Left lung (tissue), 10 donors: ENCODE data around the gene ZDHHC19. TPM values are rescaled to one million over a fixed set of nuclear protein-coding genes. Genes with fewer than 3 reads are reported as not detected.
A peak's percentile ranks its signal among the peaks of the same experiment; 100 is the strongest.
"Not testable (repeated sequence)": the region's sequence is repeated elsewhere in the genome, so short reads cannot be mapped to it uniquely, and the experiment has no call there.

ENCODE experiments used
- ATAC-seq: fragments of 200-7000 bp; cut with Tn5 transposase; one replicate; pipeline ENCODE4 v1.9.1; 2020; ENCODE audit warnings: moderate library complexity
- DNase-seq, 4 donors: peaks; one replicate each; pipeline ENCODE4 v3.0.0-alpha.2; 2013 to 2020
- H3K27ac ChIP-seq, 2 donors: fragments of 200-600 bp; sonication (generic) in 1 of 2; one replicate each; pipeline versions ENCODE4 v1.5.0 to v1.8.0; 2020 to 2021
- H3K27me3 ChIP-seq, 2 donors: fragments of 200-600 bp; sonication (generic) in 1 of 2; one replicate each; pipeline versions ENCODE4 v1.5.0 to v1.8.0; 2020 to 2021
- H3K36me3 ChIP-seq, 2 donors: fragments of 200-600 bp; sonication (generic) in 1 of 2; one replicate each; pipeline versions ENCODE4 v1.5.0 to v1.8.0; 2020 to 2021
- H3K4me1 ChIP-seq, 2 donors: fragments of 200-600 bp; one replicate each; pipeline ENCODE4 v1.8.0; 2021
- H3K4me3 ChIP-seq, 2 donors: fragments of 200-600 bp; sonication (generic) in 1 of 2; one replicate each; pipeline versions ENCODE4 v1.5.0 to v1.8.0; 2020 to 2021; ENCODE audit warnings: mild to moderate bottlenecking in 1 of 2
- H3K9me3 ChIP-seq, 2 donors: fragments of 200-600 bp; sonication (generic) in 1 of 2; one replicate each; pipeline versions ENCODE4 v1.5.0 to v1.8.0; 2020 to 2021
- CTCF ChIP-seq, 2 donors: fragments of 200-600 bp; sonication (generic) in 1 of 2; IDR thresholded peaks; one replicate each; pipeline versions ENCODE4 v1.5.0 to v1.8.0; 2021; ENCODE audit warnings: antibody characterized with exemption in 2 of 2
- intact Hi-C, 2 donors: fragments of 100-400 bp; cut with DNase I; formaldehyde crosslinking; loops; one replicate each; pipeline versions ENCODE4 v1.11.2 to v1.14.2; 2022
- polyA plus RNA-seq, 6 donors: library from polyadenylated mRNA; unstranded; fragments of 120-200 nt; gene quantifications; one replicate each; pipeline ENCODE4 v1.2.1, GENCODE V29; 2013; ENCODE audit not compliant: insufficient read length in 6 of 6
- total RNA-seq, 2 donors: library from RNA; stranded (reverse); fragmentation: NEBNext Ultra II Directional; extraction: Animal tissue kit (Norgen Biotek cat#: 25700); gene quantifications; one replicate each; pipeline ENCODE4 v1.2.1, GENCODE V29; 2021
- donor health status: DM: no; HTN: yes; CAD: no.
- donor health status: DM: no; HTN: no; CAD: no.

ZDHHC19 gene
- total and polyA plus RNA-seq, 8 donors: 0.20 to 8.8 (median 0.48) TPM; not detected in 3

- no peak overlapping the region for H3K4me3 ChIP-seq
- H3K27me3 ChIP-seq: peaks cover 0 to 28% of the 10 kb centered on the region in 2 donors
- intact Hi-C loops: no loop called here
- DNase-seq: no peak
- no peaks in the 10 kb centered on the region for H3K9me3 ChIP-seq
- no peak for ATAC-seq
- H3K27ac ChIP-seq: no peak overlapping the region
- peaks cover 8 to 38% of the 10 kb centered on the region in 2 donors for H3K4me1 ChIP-seq
- H3K36me3 ChIP-seq: no peaks in the 10 kb centered on the region
- TF ChIP-seq CTCF (IDR thresholded peaks at IDR 0.05): no peak
These were observed 4.4 kb upstream of the ZDHHC19 start for GRCh38 chr3:196215493-196216020.

GRCh38 chr3:196214783-196215441 is 3.7 kb upstream of the ZDHHC19 start:
- H3K4me3 ChIP-seq: no peak overlapping the region
- intact Hi-C loops: no loop called here
- peaks cover 8 to 36% of the 10 kb centered on the region in 2 donors for H3K4me1 ChIP-seq
- H3K36me3 ChIP-seq: no peaks in the 10 kb centered on the region
- ATAC-seq (no peak), DNase-seq (no peak)
- H3K9me3 ChIP-seq: no peaks in the 10 kb centered on the region
- no peak overlapping the region for H3K27ac ChIP-seq
- no peak for TF ChIP-seq CTCF (IDR thresholded peaks at IDR 0.05)
- peaks cover 0 to 28% of the 10 kb centered on the region in 2 donors for H3K27me3 ChIP-seq

- H3K4me3 ChIP-seq, ATAC-seq, H3K27ac ChIP-seq, H3K36me3 ChIP-seq, H3K9me3 ChIP-seq, H3K4me1 ChIP-seq, intact Hi-C loops: not testable (repeated sequence)
- H3K27me3 ChIP-seq: peaks cover 0 to 35% of the 10 kb centered on the region in 2 donors
- DNase-seq: peak in 1 of 4 donors; percentile 28
These were observed 1.1 kb downstream of the ZDHHC19 start for GRCh38 chr3:196209944-196210672.

- H3K4me3 ChIP-seq: no peak overlapping the region
- peaks cover 0 to 29% of the 10 kb centered on the region in 2 donors for H3K27me3 ChIP-seq
- no peak for ATAC-seq
- H3K4me1 ChIP-seq: peaks cover 0 to 15% of the 10 kb centered on the region in 2 donors
- H3K36me3 ChIP-seq: no peaks in the 10 kb centered on the region
- peak in 1 of 4 donors; percentile 73 for DNase-seq
- no peaks in the 10 kb centered on the region for H3K9me3 ChIP-seq
- no peak overlapping the region for H3K27ac ChIP-seq
- TF ChIP-seq CTCF (IDR thresholded peaks at IDR 0.05): no peak
- intact Hi-C loops: no loop called here
These were observed 2.1 kb downstream of the ZDHHC19 start for GRCh38 chr3:196208942-196209695.

- Histone ChIP-seq H3K36me3 (no peaks in the 10 kb centered on the region), H3K9me3 (no peaks in the 10 kb centered on the region), H3K27ac (peak overlapping the region in 1 of 2 donors; percentile 57), H3K27me3 (peaks cover 0 to 37% of the 10 kb centered on the region in 2 donors), H3K4me1 (peaks cover 0 to 26% of the 10 kb centered on the region in 2 donors), H3K4me3 (peak overlapping the region; percentile 11 to 36)
- DNase-seq (peak in 1 of 4 donors; percentile 89), ATAC-seq (peak; percentile 50)
- TF ChIP-seq CTCF (IDR thresholded peaks at IDR 0.05): no peak
- intact Hi-C loops: no loop called here
These were observed 3.2 kb downstream of the ZDHHC19 start for GRCh38 chr3:196207833-196208607.
